Activated CD4-positive, CD25-positive, alpha-beta regulatory T cell treated with anti-CD3 and anti-CD28 coated beads, Interleukin-2, amount 50 U/mL, for 72 hours (primary cell): ENCODE results near the gene RB1.
"Not testable (repeated sequence)": the region's sequence is repeated elsewhere in the genome, so short reads cannot be mapped to it uniquely, and the experiment has no call there.

Experiments used
- DNase-seq: peaks from one replicate; pipeline ENCODE4 v3.0.0; 2021

Gene RB1

DNA sequence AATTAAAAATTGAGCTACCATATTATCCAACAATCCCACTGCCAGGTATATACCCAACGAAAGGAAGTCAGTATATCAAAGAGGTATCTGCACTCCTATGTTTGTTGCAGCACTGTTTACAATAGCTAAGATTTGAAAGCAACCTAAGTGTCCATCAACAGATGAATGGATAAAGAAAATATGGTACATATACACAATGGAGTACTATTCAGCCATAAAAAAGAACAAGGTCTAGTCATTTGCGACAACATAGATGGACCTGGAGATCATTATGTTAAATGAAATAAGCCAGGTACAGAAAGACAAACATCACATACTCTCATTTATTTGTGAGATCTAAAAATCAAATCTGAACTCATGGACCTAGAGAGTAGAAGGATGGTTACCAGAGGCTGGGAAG, 52.0 kb downstream of the RB1 start:
- not testable (repeated sequence) for DNase-seq

DNA sequence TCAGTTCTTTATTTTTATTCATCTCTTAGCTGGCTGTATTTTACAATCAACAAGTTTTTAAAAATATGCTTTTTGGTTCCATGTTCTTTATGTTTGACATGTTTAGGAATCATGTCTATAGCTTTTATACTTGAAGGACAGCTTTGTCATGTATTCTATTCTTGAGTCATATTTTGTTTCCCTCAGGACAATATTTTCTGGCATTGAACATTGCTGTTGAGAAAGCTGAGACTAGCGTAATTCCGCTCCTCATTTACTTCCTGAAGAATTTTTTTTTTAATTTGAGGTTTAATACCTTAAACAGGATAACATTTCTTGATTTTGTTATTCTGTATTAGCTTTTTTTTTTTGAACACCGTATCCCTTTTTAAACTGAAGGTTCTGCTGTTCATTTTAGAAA, 53.2 kb downstream of the RB1 start:
- no peak for DNase-seq

DNA sequence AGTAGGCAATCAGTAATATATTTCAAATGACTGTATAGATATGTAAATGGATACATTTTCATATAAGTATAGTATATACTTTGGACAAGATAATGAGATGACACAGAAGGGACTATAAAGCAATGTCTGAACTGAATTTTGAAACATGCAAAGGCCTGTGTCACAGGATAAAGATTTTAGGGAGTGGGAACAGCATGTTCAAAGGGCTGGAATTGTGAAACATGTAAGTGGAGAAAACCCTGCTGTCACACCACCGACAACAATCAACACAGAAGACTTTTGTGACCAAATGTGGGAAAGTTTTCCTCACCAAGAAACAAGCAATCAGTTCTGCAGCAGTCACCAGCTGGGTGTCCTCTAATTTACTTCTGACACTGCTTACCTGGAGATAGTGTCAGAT, 66.4 kb downstream of the RB1 start:
- no peak for DNase-seq

GRCh38 chr13:48370815-48371214, 67.3 kb downstream of the RB1 start:
- DNase-seq = no peak

DNA sequence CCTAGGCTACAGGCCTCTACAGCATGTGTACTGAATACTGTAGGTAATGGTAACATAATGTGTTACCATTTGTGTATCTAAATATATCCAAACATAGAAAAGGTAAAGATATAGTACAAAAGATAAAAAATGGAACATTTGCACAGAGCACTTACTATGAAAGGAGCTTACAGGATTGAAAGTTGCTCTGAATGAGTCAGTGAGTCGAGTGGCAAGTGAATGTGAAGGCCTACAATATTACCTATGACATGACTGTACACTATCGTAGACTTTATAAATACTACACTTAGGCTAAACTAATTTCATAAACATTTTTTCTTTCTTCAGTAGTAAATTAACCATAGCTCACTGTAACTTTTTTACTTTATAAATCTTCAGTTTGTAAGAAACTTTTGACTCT, 74.3 kb downstream of the RB1 start:
- no peak for DNase-seq

DNA sequence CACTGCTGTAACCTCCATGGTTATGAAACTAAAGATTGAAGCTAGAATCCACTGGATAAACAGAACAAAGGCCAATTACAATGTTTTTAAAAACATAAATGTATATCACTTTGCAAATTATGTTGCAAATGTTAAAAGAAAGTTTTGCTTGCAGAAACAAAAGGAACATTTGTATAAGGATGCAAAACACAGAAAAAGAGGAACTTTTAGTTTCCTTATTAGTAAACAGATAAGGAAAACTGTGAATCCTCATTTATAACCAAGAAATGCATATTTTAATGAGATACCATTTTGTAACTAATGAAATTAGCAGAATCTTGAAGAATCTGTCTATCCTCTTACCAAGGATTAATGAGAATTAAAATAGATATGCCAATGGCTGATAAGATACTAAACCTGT, 77.0 kb downstream of the RB1 start:
- DNase-seq = no peak

DNA sequence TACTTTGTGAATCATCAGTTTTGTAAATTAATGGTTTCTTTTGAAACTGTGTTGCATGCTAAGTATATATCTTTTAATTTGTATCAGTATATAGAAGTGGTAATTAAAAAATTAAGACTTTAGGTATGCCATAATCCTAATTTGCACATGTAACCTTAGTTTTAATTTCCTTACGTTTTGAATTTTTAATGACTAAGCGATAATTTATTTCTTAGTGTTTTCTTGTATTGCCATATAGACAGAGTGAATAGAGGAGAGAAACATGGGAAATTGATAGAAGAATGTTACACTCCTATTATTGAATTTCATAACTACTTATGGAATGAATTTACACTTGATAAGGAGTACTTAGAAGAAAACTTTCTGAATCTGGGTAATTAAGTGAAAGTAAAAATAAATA, 79.8 kb downstream of the RB1 start:
- DNase-seq = no peak

GRCh38 chr13:48386816-48387215, 83.3 kb downstream of the RB1 start:
- no peak for DNase-seq

DNA sequence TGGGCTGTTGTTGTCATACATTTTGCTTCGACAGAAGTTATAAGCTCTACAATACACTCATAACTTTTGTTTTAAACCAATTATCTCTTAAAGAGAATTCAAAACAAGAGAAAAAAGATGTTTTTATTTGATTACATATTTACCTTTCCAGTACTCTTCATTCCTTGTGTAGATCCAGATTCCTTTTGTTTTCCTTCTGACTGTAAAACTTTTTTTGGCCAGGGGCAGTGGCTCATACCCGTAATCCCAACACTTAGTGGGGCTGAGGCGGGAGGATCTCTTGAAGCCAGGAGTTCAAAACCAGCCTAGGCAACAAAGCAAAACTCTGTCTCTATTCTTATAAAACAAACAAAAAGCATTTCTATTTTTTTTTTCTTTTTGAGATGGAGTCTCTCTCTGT, 87.7 kb downstream of the RB1 start:
- DNase-seq = no peak

- no peak for DNase-seq
Measured at GRCh38 chr13:48393030-48393697, 89.6 kb downstream of the RB1 start.

- no peak for DNase-seq
Measured at GRCh38 chr13:48393698-48394085, 90.1 kb downstream of the RB1 start.

- no peak for DNase-seq
Measured at GRCh38 chr13:48397744-48398143, 94.2 kb downstream of the RB1 start.

DNA sequence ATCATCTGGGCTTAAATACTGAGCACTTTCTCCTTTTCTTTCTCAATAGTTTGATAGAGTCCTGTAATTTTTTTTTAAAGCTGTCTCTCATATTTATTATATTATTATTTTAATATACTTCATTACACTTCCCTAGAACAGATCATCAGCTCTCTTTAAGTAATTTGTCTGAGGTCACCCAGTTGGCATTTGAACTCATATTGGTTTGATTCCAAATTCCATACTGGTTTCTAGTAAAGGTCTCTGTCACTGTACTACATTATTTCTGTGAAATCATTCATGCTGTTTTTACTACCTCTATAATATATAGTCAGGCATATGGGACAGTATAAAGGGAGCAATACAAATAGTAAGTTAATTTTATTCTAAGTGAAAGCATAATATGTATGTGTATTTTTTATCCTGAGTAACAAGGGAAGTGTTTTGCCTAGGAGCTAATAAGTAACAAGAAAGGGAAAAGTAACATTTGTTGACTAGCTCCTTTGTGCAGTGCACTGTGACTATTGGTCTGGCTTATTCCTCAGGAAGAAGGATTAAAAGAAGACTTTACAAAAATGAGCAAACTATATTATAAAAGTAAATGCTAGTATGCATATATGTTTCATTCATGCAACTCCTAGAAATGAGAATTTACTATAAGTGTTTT, 95.0 kb downstream of the RB1 start:
- no peak for DNase-seq

- DNase-seq = no peak
Measured at GRCh38 chr13:48400090-48400694, 96.6 kb downstream of the RB1 start.

GRCh38 chr13:48400850-48401291, 97.3 kb downstream of the RB1 start:
- DNase-seq = no peak

DNA sequence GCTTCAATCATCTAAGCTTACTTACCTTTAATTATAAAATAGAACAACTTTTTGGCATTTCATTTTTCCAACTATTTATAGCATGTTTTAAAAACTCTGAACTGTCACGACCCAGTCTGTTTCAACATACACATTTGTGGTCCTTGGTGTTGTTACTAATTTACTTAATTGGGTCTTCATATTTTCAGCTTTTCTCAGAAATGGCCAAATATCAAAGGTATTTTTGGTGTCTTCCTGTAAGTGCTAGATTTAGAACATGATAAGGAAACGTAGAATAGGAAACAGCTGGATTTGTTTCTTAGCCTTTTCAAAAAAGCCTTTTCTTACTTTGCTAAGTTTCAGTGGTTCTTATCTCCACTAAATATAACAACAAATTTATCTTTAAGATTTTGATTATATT, 97.9 kb downstream of the RB1 start:
- no peak for DNase-seq

GRCh38 chr13:48402325-48402932, 98.9 kb downstream of the RB1 start:
- no peak for DNase-seq

- no peak for DNase-seq
Measured at GRCh38 chr13:48403151-48403631, 99.6 kb downstream of the RB1 start.

DNA sequence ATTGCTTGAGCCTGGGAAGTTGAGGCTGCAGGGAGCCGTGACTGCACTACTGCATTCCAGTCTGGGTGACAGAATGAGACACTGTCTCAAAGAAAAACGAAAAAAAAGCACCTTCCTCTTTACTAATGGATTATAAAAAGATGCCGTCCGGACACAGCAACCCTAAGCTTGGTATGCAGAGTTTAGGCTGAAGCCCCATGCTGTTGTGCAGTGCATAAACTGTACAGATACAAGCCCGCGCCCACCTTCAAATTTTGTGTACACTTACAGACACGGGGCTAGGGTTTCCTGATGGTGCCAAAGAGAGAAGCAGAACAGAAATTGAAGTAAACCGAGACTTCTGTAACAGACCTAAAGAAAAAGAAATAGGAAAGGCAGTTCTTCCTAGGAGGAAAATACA, 100.4 kb downstream of the RB1 start:
- DNase-seq = no peak

- DNase-seq = no peak
Measured at GRCh38 chr13:48404952-48405351, 101.4 kb downstream of the RB1 start.

DNA sequence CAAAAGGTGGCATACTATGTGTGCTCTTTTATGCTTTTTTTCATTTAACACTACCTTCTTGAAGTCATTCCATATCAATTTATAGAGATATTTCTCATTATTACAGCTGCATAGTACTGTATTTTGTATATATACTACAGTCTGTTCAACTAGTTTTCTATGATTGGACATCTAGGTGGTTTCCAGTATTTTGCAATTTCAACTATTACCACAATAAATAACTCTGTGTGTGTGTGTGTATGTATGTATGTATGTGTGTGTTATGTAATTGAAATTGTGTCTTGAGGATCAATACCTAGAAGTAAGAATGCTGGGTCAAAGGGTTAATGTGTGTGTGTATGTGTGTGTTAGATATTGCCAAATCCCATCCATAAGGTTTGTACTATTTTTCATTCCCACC, 102.3 kb downstream of the RB1 start:
- no peak for DNase-seq

GRCh38 chr13:48410199-48410598, 106.6 kb downstream of the RB1 start:
- no peak for DNase-seq

DNA sequence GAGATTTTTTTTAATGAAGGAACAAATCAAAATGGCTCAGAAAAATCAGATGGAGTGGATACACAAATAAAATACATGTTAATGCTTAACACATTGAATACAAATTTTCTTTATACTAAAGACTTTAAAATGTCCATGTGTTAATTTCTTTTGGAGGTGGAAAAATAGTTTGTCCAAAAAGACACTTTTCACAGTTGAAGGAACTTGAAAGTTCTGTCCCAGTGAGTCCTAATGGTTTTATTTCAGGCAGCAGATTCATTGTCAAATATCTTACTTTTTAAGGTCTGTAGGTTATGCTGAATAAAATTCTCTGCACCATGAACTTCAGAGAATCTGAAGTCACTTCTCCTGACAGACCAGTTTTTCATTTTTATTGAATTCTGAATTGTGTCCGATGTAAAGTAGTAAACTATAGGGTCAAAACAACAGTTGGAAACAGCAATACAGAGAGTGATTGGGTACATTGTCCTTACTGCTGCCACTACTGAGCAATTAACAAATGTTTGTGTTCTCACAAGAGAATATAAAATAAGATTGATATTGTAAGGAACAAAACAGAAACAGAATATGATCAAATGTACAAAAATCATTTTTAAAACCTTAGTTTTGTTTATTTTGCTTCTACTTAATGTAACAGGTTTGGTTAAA, 107.7 kb downstream of the RB1 start:
- DNase-seq = no peak
